NB4 (cell line): ENCODE data around the gene MUC13.

Experiments used
- CTCF ChIP-seq: IDR thresholded peaks from one replicate; pipeline ENCODE4 v1.5.1; 2012; ENCODE audit warnings: low read depth, low read length
- MAX ChIP-seq: IDR thresholded peaks from 2 replicates; pipeline ENCODE4 v1.6.1; 2011; ENCODE audit warnings: low read depth, low read length
- MYC ChIP-seq: IDR thresholded peaks from 2 replicates; pipeline ENCODE4 v1.6.1; 2011; ENCODE audit warnings: low read depth, low read length
- POLR2A ChIP-seq: IDR thresholded peaks from 2 replicates; pipeline ENCODE4 v1.6.1; 2011; ENCODE audit warnings: mild to moderate bottlenecking; ENCODE audit not compliant: insufficient read length; ENCODE audit errors: extremely low read depth

GRCh38 chr3:124893526-124893925 lies 41.0 kb downstream of the MUC13 start:
- no peak for TF ChIP-seq CTCF
- no peak for TF ChIP-seq MAX
- no peak for TF ChIP-seq MYC
- no peak for TF ChIP-seq POLR2A
